Measurements from ENCODE around the gene TIMMDC1. TPM values are rescaled to one million over a fixed set of nuclear protein-coding genes. Genes with fewer than 3 reads are reported as not detected.

TIMMDC1 gene
- total and polyA plus RNA-seq, 2 of the 4 experiments (the other 2 are of a cell fraction) = 52.5 to 56.6 TPM

GRCh38 chr3:119510690-119511089, 12.3 kb downstream of the TIMMDC1 start:
- Histone ChIP-seq H3K4me1 (ENCODE audit: control insufficient read depth, insufficient read depth, low read length) (no peaks in the 10 kb centered on the region), H3K79me1 (ENCODE audit: low read depth in 1 of 2, low read length in 2 of 2) (peaks cover 7 to 9% of the 10 kb centered on the region in 2 experiments), H3K56ac (ENCODE audit: extremely low read depth, insufficient read depth, low read length) (no peak overlapping the region), H2AK5ac (ENCODE audit: low read depth, low read length) (no peak overlapping the region), H3K9me1 (ENCODE audit: insufficient read depth, low read length) (0 out of 2 replicates have a peak, but pooled peaks cover 3% of the 10 kb centered on the region), H3K23ac (ENCODE audit: low read depth, low read length) (no peak overlapping the region), H3K4me3 (ENCODE audit: insufficient read depth, low read depth, low read length) (no peak overlapping the region), H2BK120ac (ENCODE audit: low read depth, low read length) (no peak overlapping the region), H2BK5ac (ENCODE audit: low read depth, low read length, poor library complexity, severe bottlenecking) (no peak overlapping the region), H4K5ac (ENCODE audit: low read depth, low read length) (no peak overlapping the region), H3K4me2 (ENCODE audit: low read depth, low read length) (no peak overlapping the region), H3K18ac (ENCODE audit: low read depth, low read length) (no peak overlapping the region), H3K27ac (ENCODE audit: insufficient read depth, low read length) (no peak overlapping the region), H2BK15ac (ENCODE audit: low read depth, low read length) (no peak overlapping the region), H4K8ac (ENCODE audit: low read depth in 2 of 2, low read length in 2 of 2) (no peak overlapping the region), H2AFZ (replicated peaks; ENCODE audit: low read length, poor library complexity) (no peak overlapping the region), H2AK9ac (replicated peaks; ENCODE audit: low read depth, low read length, poor library complexity) (no peak overlapping the region), H3K36me3 (ENCODE audit: control insufficient read depth, insufficient read depth, low read length) (peaks cover 18% of the 10 kb centered on the region), H3K27me3 (ENCODE audit: control insufficient read depth, insufficient read depth, low read length) (no peaks in the 10 kb centered on the region), H2BK20ac (ENCODE audit: low read depth, low read length) (no peak overlapping the region), H4K20me1 (ENCODE audit: insufficient read depth, low read length) (no peaks in the 10 kb centered on the region), H3K14ac (replicated peaks; ENCODE audit: low read depth, low read length) (no peak overlapping the region), H3K9ac (ENCODE audit: low read depth, low read length) (no peak overlapping the region), H3K4ac (ENCODE audit: low read depth, low read length) (no peak overlapping the region), H4K91ac (ENCODE audit: insufficient read depth, low read depth, low read length) (no peak overlapping the region), H3K9me3 (ENCODE audit: control insufficient read depth, insufficient read depth, low read length) (no peaks in the 10 kb centered on the region)
- intact Hi-C loops (cut with micrococcal nuclease) (no loop called here), in situ Hi-C loops (cut with MboI; ENCODE audit: low sequenced_read_pairs) (loop anchor here (25.0 kb wide), 1 partner anchor 177 kb away; the partner anchor contains the start of gene COX17), dilution Hi-C loops (cut with HindIII; ENCODE audit: low sequenced_read_pairs, unreplicated experiment) (no loop called here)
- TF ChIP-seq MAZ (IDR thresholded peaks at IDR 0.05; ENCODE audit: borderline replicate concordance, low read depth, low read length) = no peak
- TF ChIP-seq RAD21 (IDR thresholded peaks at IDR 0.05; ENCODE audit: low read length) = no peak
- no peak for TF ChIP-seq SMC3 (IDR thresholded peaks at IDR 0.05; ENCODE audit: low read depth, low read length)
- TF ChIP-seq CHD1 (IDR thresholded peaks at IDR 0.05; ENCODE audit: low read depth, low read length) = no peak
- POLR2A ChIA-PET (ENCODE audit: unreplicated experiment) = no interaction called here
- BruUV-seq (replicated peaks) = no TSS peak
- no peak for ATAC-seq (ENCODE audit: low read depth)
- no peak for DNase-seq
- CTCF ChIA-PET = no interaction called here

All from IMR-90 (cell line).